HepG2 (cell line): Measurements from ENCODE around the gene TMPO.

ENCODE experiments used
- CBFB ChIP-seq: sonication (generic); formaldehyde crosslinking; IDR thresholded peaks from 2 replicates; pipeline ENCODE4 v1.4.0; 2020; ENCODE audit warnings: missing genetic modification reagents
- KLF9 ChIP-seq: IDR thresholded peaks from 2 replicates; pipeline ENCODE4 v1.6.1; 2016; ENCODE audit warnings: low read depth
- MED13 ChIP-seq: sonication (generic); formaldehyde crosslinking; IDR thresholded peaks from 2 replicates; pipeline ENCODE4 v1.5.0; 2020; ENCODE audit warnings: missing genetic modification reagents
- MXI1 ChIP-seq: IDR thresholded peaks from 3 replicates; pipeline ENCODE4 v1.6.1; 2012; ENCODE audit warnings: low read depth, low read length, inconsistent platforms, borderline replicate concordance
- NR2F1 ChIP-seq, 2 experiments: fragments of 450-650 bp in 1 of 2; formaldehyde crosslinking in 1 of 2; IDR thresholded peaks; 2 replicates each; pipeline versions ENCODE4 v1.5.0 to v1.6.1; 2016 to 2020; ENCODE audit warnings: mild to moderate bottlenecking in 1 of 2, missing compliant biosample characterization in 1 of 2, missing genetic modification reagents in 1 of 2, moderate library complexity in 1 of 2
- PPARG ChIP-seq: conservative IDR thresholded peaks from 2 replicates; pipeline ENCODE4 v1.6.1; 2016; ENCODE audit warnings: missing biosample characterization, missing genetic modification reagents
- RAD21 ChIP-seq: fragments of 450-650 bp; formaldehyde crosslinking; IDR thresholded peaks from 2 replicates; pipeline ENCODE4 v1.5.0; 2020; ENCODE audit warnings: mild to moderate bottlenecking
- SMAD1 ChIP-seq: sonication (generic); formaldehyde crosslinking; IDR thresholded peaks from 2 replicates; pipeline ENCODE4 v1.4.0; 2020; ENCODE audit warnings: missing genetic modification reagents, low read depth, mild to moderate bottlenecking, borderline replicate concordance
- ZBTB8A ChIP-seq: sonication (generic); formaldehyde crosslinking; IDR thresholded peaks from 2 replicates; pipeline ENCODE4 v1.4.0; 2020; ENCODE audit warnings: mild to moderate bottlenecking, low read depth, missing genetic modification reagents, borderline replicate concordance
- ZNF484 ChIP-seq: sonication (generic); formaldehyde crosslinking; IDR thresholded peaks from 2 replicates; pipeline ENCODE4 v1.5.1; 2020; ENCODE audit warnings: mild to moderate bottlenecking, low read depth, missing genetic modification reagents, borderline replicate concordance
- ZNF558 ChIP-seq: sonication (generic); formaldehyde crosslinking; IDR thresholded peaks from 2 replicates; pipeline ENCODE4 v1.9.0; 2022; ENCODE audit warnings: mild to moderate bottlenecking, missing genetic modification reagents, borderline replicate concordance
- TF ChIP-seq, protein P1 (sequence below): sonication (generic); formaldehyde crosslinking; IDR thresholded peaks from 2 replicates; pipeline ENCODE4 v1.5.0; 2020; ENCODE audit warnings: mild to moderate bottlenecking, missing genetic modification reagents

- TF ChIP-seq CBFB (CRISPR knock-in tag) (no peak), ZNF484 (CRISPR knock-in tag) (no peak), SMAD1 (CRISPR knock-in tag) (no peak), ZNF558 (CRISPR knock-in tag) (no peak), PPARG (no peak), KLF9 (no peak), MXI1 (no peak), RAD21 (CRISPR knock-in tag) (no peak), ZBTB8A (CRISPR knock-in tag) (no peak), MED13 (CRISPR knock-in tag) (no peak), NR2F1 (CRISPR knock-in tag; IDR thresholded peaks at IDR 0.05) (no peak)
- TF ChIP-seq, protein P1, sequence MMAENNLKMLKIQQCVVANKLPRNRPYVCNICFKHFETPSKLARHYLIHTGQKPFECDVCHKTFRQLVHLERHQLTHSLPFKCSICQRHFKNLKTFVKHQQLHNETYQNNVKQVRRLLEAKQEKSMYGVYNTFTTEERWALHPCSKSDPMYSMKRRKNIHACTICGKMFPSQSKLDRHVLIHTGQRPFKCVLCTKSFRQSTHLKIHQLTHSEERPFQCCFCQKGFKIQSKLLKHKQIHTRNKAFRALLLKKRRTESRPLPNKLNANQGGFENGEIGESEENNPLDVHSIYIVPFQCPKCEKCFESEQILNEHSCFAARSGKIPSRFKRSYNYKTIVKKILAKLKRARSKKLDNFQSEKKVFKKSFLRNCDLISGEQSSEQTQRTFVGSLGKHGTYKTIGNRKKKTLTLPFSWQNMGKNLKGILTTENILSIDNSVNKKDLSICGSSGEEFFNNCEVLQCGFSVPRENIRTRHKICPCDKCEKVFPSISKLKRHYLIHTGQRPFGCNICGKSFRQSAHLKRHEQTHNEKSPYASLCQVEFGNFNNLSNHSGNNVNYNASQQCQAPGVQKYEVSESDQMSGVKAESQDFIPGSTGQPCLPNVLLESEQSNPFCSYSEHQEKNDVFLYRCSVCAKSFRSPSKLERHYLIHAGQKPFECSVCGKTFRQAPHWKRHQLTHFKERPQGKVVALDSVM = no peak
Observed at GRCh38 chr12:98581101-98581500, 65.7 kb downstream of the TMPO start.
